Measurements from ENCODE around the gene TGFA.

GRCh38 chr2:70553584-70554337, at the start of gene TGFA:
- TF ChIP-seq ZBTB21 (tag by site-specific recombination; IDR thresholded peaks at IDR 0.05) (no peak), CTCF (tag by site-specific recombination; IDR thresholded peaks at IDR 0.05) (peak; percentile 63), ZNF184 (tag by site-specific recombination; IDR thresholded peaks at IDR 0.05) (no peak), SP2 (tag by site-specific recombination; IDR thresholded peaks at IDR 0.05) (peak; percentile 75), ZFP37 (tag by site-specific recombination; IDR thresholded peaks at IDR 0.05) (no peak), ZNF2 (tag by site-specific recombination; IDR thresholded peaks at IDR 0.05) (no peak), ZNF776 (tag by site-specific recombination; IDR thresholded peaks at IDR 0.05; ENCODE audit: borderline replicate concordance) (no peak), ZNF449 (tag by site-specific recombination; IDR thresholded peaks at IDR 0.05) (no peak), ZBTB26 (tag by site-specific recombination; optimal IDR thresholded peaks at IDR 0.05) (peak; percentile 78), ZNF433 (tag by site-specific recombination; IDR thresholded peaks at IDR 0.05; ENCODE audit: low read depth) (no peak)

All from HEK293 (cell line).